SH-SY5Y (cell line): Measurements from ENCODE around the gene SPATA17.

Source experiments
- GATA2 ChIP-seq: IDR thresholded peaks from 2 replicates; pipeline ENCODE4 v1.6.1; 2011; ENCODE audit warnings: mild to moderate bottlenecking, low read depth, low read length
- GATA3 ChIP-seq: IDR thresholded peaks from 2 replicates; pipeline ENCODE4 v1.6.1; 2011; ENCODE audit warnings: low read depth, mild to moderate bottlenecking, low read length, moderate library complexity

The SPATA17 gene

GRCh38 chr1:217910203-217910602 lies 279.1 kb downstream of the SPATA17 start:
- no peak for TF ChIP-seq GATA2
- no peak for TF ChIP-seq GATA3

GRCh38 chr1:217910791-217911320 lies 279.7 kb downstream of the SPATA17 start:
- no peak for TF ChIP-seq GATA3
- TF ChIP-seq GATA2 = no peak

GRCh38 chr1:217911908-217912307 lies 280.8 kb downstream of the SPATA17 start:
- TF ChIP-seq GATA2 (no peak), GATA3 (no peak)

- TF ChIP-seq GATA2 = no peak
- TF ChIP-seq GATA3 = no peak
Measured at GRCh38 chr1:217917281-217917887, 286.2 kb downstream of the SPATA17 start.

GRCh38 chr1:217919683-217920388 lies 288.7 kb downstream of the SPATA17 start:
- TF ChIP-seq GATA3 = no peak
